SK-N-SH treated with all-trans-retinoic acid at 6 μM for 48 hours (cell line): ENCODE measurements around the gene MALRD1.

Experiments used
- ARNTL ChIP-seq: fragments of 450-650 bp; formaldehyde crosslinking; IDR thresholded peaks from 2 replicates; pipeline ENCODE4 v1.5.0; 2020; ENCODE audit warnings: low read depth, mild to moderate bottlenecking, moderate library complexity, borderline replicate concordance
- PATZ1 ChIP-seq: fragments of 250-450 bp; sonication (Bioruptor Pico); IDR thresholded peaks from 2 replicates; pipeline ENCODE4 v1.8.0; 2020; ENCODE audit warnings: mild to moderate bottlenecking, moderate library complexity, borderline replicate concordance
- PPARA ChIP-seq: fragments of 250-450 bp; sonication (Bioruptor Pico); IDR thresholded peaks from 2 replicates; pipeline ENCODE4 v1.5.0; 2020; ENCODE audit warnings: mild to moderate bottlenecking, borderline replicate concordance
- RARB ChIP-seq: fragments of 250-450 bp; sonication (Bioruptor Pico); IDR thresholded peaks from 2 replicates; pipeline ENCODE4 v1.8.0; 2021; ENCODE audit warnings: mild to moderate bottlenecking, moderate library complexity
- TOX ChIP-seq: fragments of 250-450 bp; sonication (Bioruptor Pico); IDR thresholded peaks from 2 replicates; pipeline ENCODE4 v1.8.0; 2021; ENCODE audit warnings: mild to moderate bottlenecking, moderate library complexity, borderline replicate concordance
- ZC3H10 ChIP-seq: fragments of 250-450 bp; sonication (Bioruptor Pico); IDR thresholded peaks from 2 replicates; pipeline ENCODE4 v1.5.1; 2021; ENCODE audit warnings: mild to moderate bottlenecking, moderate library complexity
- ZNF8 ChIP-seq: fragments of 450-650 bp; formaldehyde crosslinking; IDR thresholded peaks from 2 replicates; pipeline ENCODE4 v1.5.0; 2020; ENCODE audit warnings: mild to moderate bottlenecking, moderate library complexity

DNA sequence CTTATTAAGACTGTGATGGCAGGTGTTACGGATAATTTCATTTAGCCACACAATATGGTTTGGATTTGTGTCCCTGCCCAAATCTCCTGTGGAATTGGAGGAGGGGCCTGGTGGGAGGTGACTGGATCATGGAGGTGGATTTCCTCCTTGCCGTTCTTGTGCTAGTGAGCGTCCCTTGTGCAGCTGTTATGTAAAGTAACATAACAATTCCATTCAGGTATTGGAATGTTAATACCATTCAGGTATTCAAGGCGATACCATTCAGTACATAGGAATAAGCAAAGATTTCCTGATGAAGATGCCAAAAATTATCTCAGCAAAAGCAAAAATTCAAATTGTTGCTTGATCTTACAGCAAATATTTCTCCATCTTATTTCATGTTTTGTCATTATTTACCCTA, 735.1 kb downstream of the MALRD1 start:
- TF ChIP-seq ZC3H10 (CRISPR knock-in tag) (no peak), PATZ1 (CRISPR knock-in tag) (no peak), PPARA (no peak), ARNTL (no peak), ZNF8 (CRISPR knock-in tag) (no peak), TOX (CRISPR knock-in tag) (no peak), RARB (CRISPR knock-in tag) (no peak)
